ENCODE results near the gene AKT1.
A peak's percentile ranks its signal among the peaks of the same experiment; 100 is the strongest.

Gene AKT1

GRCh38 chr14:104771918-104772706, 23.4 kb downstream of the AKT1 start:
- TF ChIP-seq, protein P1, sequence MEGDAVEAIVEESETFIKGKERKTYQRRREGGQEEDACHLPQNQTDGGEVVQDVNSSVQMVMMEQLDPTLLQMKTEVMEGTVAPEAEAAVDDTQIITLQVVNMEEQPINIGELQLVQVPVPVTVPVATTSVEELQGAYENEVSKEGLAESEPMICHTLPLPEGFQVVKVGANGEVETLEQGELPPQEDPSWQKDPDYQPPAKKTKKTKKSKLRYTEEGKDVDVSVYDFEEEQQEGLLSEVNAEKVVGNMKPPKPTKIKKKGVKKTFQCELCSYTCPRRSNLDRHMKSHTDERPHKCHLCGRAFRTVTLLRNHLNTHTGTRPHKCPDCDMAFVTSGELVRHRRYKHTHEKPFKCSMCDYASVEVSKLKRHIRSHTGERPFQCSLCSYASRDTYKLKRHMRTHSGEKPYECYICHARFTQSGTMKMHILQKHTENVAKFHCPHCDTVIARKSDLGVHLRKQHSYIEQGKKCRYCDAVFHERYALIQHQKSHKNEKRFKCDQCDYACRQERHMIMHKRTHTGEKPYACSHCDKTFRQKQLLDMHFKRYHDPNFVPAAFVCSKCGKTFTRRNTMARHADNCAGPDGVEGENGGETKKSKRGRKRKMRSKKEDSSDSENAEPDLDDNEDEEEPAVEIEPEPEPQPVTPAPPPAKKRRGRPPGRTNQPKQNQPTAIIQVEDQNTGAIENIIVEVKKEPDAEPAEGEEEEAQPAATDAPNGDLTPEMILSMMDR (conservative IDR thresholded peaks at IDR 0.05) = no peak
- TF ChIP-seq ZFX (IDR thresholded peaks at IDR 0.05) = no peak
- H3K27ac ChIP-seq = no peak overlapping the region

- H3K27ac ChIP-seq = no peak overlapping the region
- no peak for TF ChIP-seq ZFX (IDR thresholded peaks at IDR 0.05)
- TF ChIP-seq, protein P1 (conservative IDR thresholded peaks at IDR 0.05) = no peak
Observed at GRCh38 chr14:104771374-104771773, 24.2 kb downstream of the AKT1 start.

DNA sequence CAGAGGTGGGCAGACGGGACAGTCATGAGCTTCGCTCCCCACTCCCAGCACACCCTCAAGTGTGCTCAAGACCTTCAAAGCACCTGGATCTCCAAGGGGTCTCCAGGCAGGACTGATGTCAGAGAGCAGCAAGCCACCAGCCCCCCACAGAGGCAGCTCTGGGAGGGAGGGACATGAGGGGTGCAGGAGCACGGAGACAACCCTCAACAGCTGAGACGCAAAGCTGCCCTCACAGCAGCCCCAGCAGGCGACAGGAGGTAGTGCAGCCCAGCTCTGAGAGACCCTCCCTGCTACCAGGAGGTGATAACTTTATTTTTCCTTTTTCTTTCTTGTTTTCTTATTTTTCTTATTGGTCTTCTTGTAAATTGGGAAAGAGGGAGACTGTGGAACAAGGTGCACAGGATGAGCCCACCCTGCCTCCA, 24.7 kb downstream of the AKT1 start:
- H3K27ac ChIP-seq = no peak overlapping the region
- no peak for TF ChIP-seq ZFX (IDR thresholded peaks at IDR 0.05)
- TF ChIP-seq, protein P1 (conservative IDR thresholded peaks at IDR 0.05) = peak; percentile 76

GRCh38 chr14:104770072-104770579, 25.4 kb downstream of the AKT1 start:
- no peak for TF ChIP-seq ZFX (IDR thresholded peaks at IDR 0.05)
- TF ChIP-seq, protein P1 (conservative IDR thresholded peaks at IDR 0.05) = no peak
- no peak overlapping the region for H3K27ac ChIP-seq

DNA sequence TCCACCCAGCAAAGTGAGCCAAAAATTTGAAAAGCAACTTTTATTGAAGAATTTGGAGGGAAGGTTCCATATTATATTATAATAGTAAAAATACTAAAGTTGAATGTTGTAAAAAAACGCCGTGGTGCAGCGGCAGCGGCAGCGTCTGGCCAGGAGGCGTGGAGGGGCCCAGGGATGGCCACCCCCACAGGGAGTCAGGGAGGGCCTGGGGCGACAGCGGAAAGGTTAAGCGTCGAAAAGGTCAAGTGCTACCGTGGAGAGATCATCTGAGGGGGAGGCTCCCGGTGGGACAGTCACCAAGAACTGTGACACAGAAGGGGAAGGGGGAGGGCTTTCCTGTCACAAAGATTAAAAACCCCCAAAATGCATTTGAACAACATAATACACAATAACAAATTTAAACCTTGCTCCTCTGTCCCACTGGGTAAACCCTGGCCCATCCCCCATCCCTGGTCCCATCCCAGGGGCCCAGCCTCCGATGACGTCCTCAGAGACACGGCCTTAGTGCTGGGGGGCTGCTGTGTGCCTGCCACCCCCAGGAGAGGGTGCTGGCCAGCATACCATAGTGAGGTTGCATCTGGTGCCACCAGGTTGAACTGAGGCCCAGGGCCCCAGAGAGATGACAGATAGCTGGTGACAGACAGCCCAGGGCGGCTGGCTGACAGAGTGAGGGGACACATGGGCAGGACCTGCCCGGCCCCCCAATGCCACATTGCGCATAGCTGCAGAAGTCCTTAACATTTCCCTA, 26.1 kb downstream of the AKT1 start:
- TF ChIP-seq, protein P1 (conservative IDR thresholded peaks at IDR 0.05) = no peak
- TF ChIP-seq ZFX (IDR thresholded peaks at IDR 0.05) = no peak
- no peak overlapping the region for H3K27ac ChIP-seq

DNA sequence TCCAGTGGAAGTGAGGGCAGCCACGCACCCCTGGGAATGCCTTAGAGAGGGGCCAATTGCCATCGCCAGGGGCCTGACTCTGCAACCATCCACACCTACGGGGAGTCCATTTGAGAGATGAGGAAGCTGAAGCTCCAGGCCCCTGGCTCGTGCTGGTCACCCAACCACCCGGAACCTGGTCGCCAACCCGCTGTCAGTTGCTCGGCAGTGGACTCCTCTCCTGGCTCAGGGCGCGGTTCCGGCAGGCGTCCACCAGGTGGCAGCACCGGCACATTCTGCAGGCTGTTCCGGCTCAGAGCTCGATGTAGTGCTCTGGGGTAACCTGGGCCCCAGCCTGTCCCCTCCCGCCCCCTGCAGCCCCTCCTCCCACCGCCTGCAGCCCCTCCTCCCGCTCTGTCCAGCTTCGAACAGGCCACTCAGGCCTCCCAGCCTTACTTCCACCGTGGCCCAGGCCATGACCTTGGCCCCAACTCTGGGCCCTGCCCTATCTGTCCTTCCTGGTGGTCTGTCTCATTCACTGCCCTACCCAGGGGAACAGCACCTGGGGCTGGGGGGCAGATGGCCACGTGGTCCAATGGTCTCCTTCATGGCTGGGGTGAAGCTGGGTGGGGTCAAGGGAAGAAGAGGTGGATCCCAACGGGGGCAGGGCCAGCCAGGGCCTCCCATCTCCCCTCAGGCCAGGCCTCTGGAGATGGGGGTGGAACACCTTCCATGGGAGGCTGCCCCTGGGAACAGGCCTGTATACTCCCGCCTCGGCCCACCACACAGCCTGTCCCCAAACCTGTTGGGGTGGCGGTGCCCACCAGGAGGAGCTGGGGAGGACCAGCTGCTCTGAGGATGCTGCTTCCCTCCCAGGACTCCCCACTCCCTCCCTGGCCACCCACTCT, 26.9 kb downstream of the AKT1 start:
- no peak for TF ChIP-seq ZFX (IDR thresholded peaks at IDR 0.05)
- TF ChIP-seq, protein P1 (conservative IDR thresholded peaks at IDR 0.05) = peak; percentile 94
- H3K27ac ChIP-seq = peak overlapping the region; percentile 10; the same call in 1 of the 2 replicates
